HepG2 (cell line): Measurements from ENCODE around the gene ACP7. TPM values are rescaled to one million over a fixed set of nuclear protein-coding genes. Genes with fewer than 3 reads are reported as not detected.

ENCODE experiments used
- AGO1 ChIP-seq: fragments of 200-400 bp; formaldehyde crosslinking; IDR thresholded peaks from 2 replicates; pipeline ENCODE4 v1.6.1; 2017; ENCODE audit warnings: mild to moderate bottlenecking, low read depth, low read length, moderate library complexity; ENCODE audit not compliant: poor library complexity, severe bottlenecking
- CBX1 ChIP-seq: IDR thresholded peaks from one replicate; pipeline ENCODE4 v1.6.1; 2016; ENCODE audit warnings: antibody characterized with exemption, low read depth
- CHCHD3 ChIP-seq: sonication (generic); formaldehyde crosslinking; IDR thresholded peaks from 2 replicates; pipeline ENCODE4 v1.8.0; 2022; ENCODE audit warnings: mild to moderate bottlenecking, missing genetic modification reagents, moderate library complexity
- ESRRA ChIP-seq: sonication (generic); formaldehyde crosslinking; IDR thresholded peaks from 2 replicates; pipeline ENCODE4 v1.5.1; 2020; ENCODE audit warnings: mild to moderate bottlenecking, low read depth, missing genetic modification reagents
- FOXK1 ChIP-seq: sonication (generic); formaldehyde crosslinking; IDR thresholded peaks from 2 replicates; pipeline ENCODE4 v1.4.0; 2020; ENCODE audit warnings: low read depth, missing genetic modification reagents, borderline replicate concordance
- HOXA3 ChIP-seq: sonication (generic); formaldehyde crosslinking; IDR thresholded peaks from 2 replicates; pipeline ENCODE4 v1.5.0; 2020; ENCODE audit warnings: missing genetic modification reagents
- JUN ChIP-seq: sonication (generic); formaldehyde crosslinking; IDR thresholded peaks from 2 replicates; pipeline ENCODE4 v1.4.0; 2020; ENCODE audit warnings: mild to moderate bottlenecking, missing genetic modification reagents
- KMT2A ChIP-seq: sonication (generic); formaldehyde crosslinking; IDR thresholded peaks from 2 replicates; pipeline ENCODE4 v1.4.0; 2020; ENCODE audit warnings: missing genetic modification reagents
- NAIF1 ChIP-seq: sonication (generic); formaldehyde crosslinking; IDR thresholded peaks from 2 replicates; pipeline ENCODE4 v1.5.0; 2020; ENCODE audit warnings: mild to moderate bottlenecking, missing genetic modification reagents, borderline replicate concordance
- NR3C1 ChIP-seq: sonication (generic); formaldehyde crosslinking; IDR thresholded peaks from 2 replicates; pipeline ENCODE4 v1.4.0; 2020; ENCODE audit warnings: missing genetic modification reagents
- PHF20 ChIP-seq: sonication (generic); formaldehyde crosslinking; IDR thresholded peaks from 2 replicates; pipeline ENCODE4 v1.5.0; 2020; ENCODE audit warnings: mild to moderate bottlenecking, missing genetic modification reagents
- RXRB ChIP-seq: IDR thresholded peaks from 2 replicates; pipeline ENCODE4 v1.6.1; 2016; ENCODE audit warnings: borderline replicate concordance, missing genetic modification reagents, missing compliant biosample characterization
- SATB2 ChIP-seq: sonication (generic); formaldehyde crosslinking; IDR thresholded peaks from 2 replicates; pipeline ENCODE4 v1.5.0; 2020; ENCODE audit warnings: missing genetic modification reagents
- SP2 ChIP-seq: sonication (generic); formaldehyde crosslinking; IDR thresholded peaks from 2 replicates; pipeline ENCODE4 v1.5.1; 2020; ENCODE audit warnings: mild to moderate bottlenecking, missing genetic modification reagents
- SPEN ChIP-seq: sonication (generic); formaldehyde crosslinking; IDR thresholded peaks from 2 replicates; pipeline ENCODE4 v1.5.1; 2020; ENCODE audit warnings: low read depth, mild to moderate bottlenecking, missing genetic modification reagents
- SRY ChIP-seq: sonication (generic); formaldehyde crosslinking; IDR thresholded peaks from 2 replicates; pipeline ENCODE4 v1.8.0; 2022; ENCODE audit warnings: mild to moderate bottlenecking, missing genetic modification reagents
- SUZ12 ChIP-seq: fragments of 150-350 bp; IDR thresholded peaks from 2 replicates; pipeline ENCODE4 v1.6.1; 2014; ENCODE audit warnings: low read depth, low read length
- YY1 ChIP-seq: IDR thresholded peaks from 2 replicates; pipeline ENCODE4 v1.6.1; 2011; ENCODE audit warnings: low read length, low read depth, moderate library complexity, mild to moderate bottlenecking; ENCODE audit not compliant: insufficient read depth, insufficient replicate concordance
- ZNF230 ChIP-seq: sonication (generic); formaldehyde crosslinking; IDR thresholded peaks from 2 replicates; pipeline ENCODE4 v1.4.0; 2020; ENCODE audit warnings: mild to moderate bottlenecking, missing genetic modification reagents
- ZNF253 ChIP-seq: sonication (generic); formaldehyde crosslinking; IDR thresholded peaks from 2 replicates; pipeline ENCODE4 v1.8.0; 2022; ENCODE audit warnings: mild to moderate bottlenecking, missing genetic modification reagents, borderline replicate concordance
- ZNF597 ChIP-seq: sonication (generic); formaldehyde crosslinking; IDR thresholded peaks from 2 replicates; pipeline ENCODE4 v1.5.0; 2020; ENCODE audit warnings: missing genetic modification reagents
- ZNF747 ChIP-seq: sonication (generic); formaldehyde crosslinking; IDR thresholded peaks from 2 replicates; pipeline ENCODE4 v1.8.1; 2023; ENCODE audit warnings: missing genetic modification reagents, mild to moderate bottlenecking, borderline replicate concordance
- ZNF781 ChIP-seq: sonication (generic); formaldehyde crosslinking; IDR thresholded peaks from 2 replicates; pipeline ENCODE4 v1.5.1; 2020; ENCODE audit warnings: borderline replicate concordance, mild to moderate bottlenecking, missing genetic modification reagents; ENCODE audit errors: not compliant biosample characterization
- polyA plus RNA-seq, 8 experiments: library from polyadenylated mRNA; depleted of rRNA in 3 of 8; stranded (reverse) in 7 of 8; unstranded in 1 of 8; fragments of >200 nt; fragmentation: Illumina TruSeq in 4 of 8; extraction: Trizol in 4 of 8; gene quantifications; 2 replicates each; pipeline versions ENCODE4 v1.2.1 to v1.2.3, GENCODE V29; 2011 to 2016; ENCODE audit warnings: low read depth in 4 of 8, missing spikeins in 1 of 8, mixed read lengths in 1 of 8; ENCODE audit not compliant: insufficient read depth in 1 of 8
- total RNA-seq, 5 experiments: library from RNA; depleted of rRNA; stranded (reverse); fragments of >200 nt; fragmentation: Illumina TruSeq; extraction: Trizol; gene quantifications; 2 replicates each; pipeline ENCODE4 v1.2.3, GENCODE V29; 2016; ENCODE audit warnings: low read depth in 1 of 5
- TF ChIP-seq, protein P1 (sequence below): fragments of 450-650 bp; IDR thresholded peaks from 2 replicates; pipeline ENCODE4 v1.6.1; 2017
- TF ChIP-seq, protein P2 (sequence below): sonication (generic); formaldehyde crosslinking; IDR thresholded peaks from 2 replicates; pipeline ENCODE4 v1.4.0; 2020; ENCODE audit warnings: mild to moderate bottlenecking, low read depth, missing genetic modification reagents
- TF ChIP-seq, protein P3 (sequence below): sonication (generic); formaldehyde crosslinking; IDR thresholded peaks from 2 replicates; pipeline ENCODE4 v1.8.0; 2022; ENCODE audit warnings: mild to moderate bottlenecking, missing genetic modification reagents

The ACP7 gene
- total and polyA plus RNA-seq, 2 of the 13 experiments (the other 11 are each of a cell fraction or from before 2014, with no cell fraction given) = not detected

- TF ChIP-seq ZNF781 (CRISPR knock-in tag) = no peak
- TF ChIP-seq HOXA3 (CRISPR knock-in tag) = peak; percentile 93
- TF ChIP-seq, protein P1, sequence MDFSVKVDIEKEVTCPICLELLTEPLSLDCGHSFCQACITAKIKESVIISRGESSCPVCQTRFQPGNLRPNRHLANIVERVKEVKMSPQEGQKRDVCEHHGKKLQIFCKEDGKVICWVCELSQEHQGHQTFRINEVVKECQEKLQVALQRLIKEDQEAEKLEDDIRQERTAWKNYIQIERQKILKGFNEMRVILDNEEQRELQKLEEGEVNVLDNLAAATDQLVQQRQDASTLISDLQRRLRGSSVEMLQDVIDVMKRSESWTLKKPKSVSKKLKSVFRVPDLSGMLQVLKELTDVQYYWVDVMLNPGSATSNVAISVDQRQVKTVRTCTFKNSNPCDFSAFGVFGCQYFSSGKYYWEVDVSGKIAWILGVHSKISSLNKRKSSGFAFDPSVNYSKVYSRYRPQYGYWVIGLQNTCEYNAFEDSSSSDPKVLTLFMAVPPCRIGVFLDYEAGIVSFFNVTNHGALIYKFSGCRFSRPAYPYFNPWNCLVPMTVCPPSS = no peak
- TF ChIP-seq AGO1 = peak; percentile 58
- TF ChIP-seq CBX1 = no peak
- peak; percentile 53 for TF ChIP-seq SP2 (CRISPR knock-in tag)
- TF ChIP-seq SUZ12 = no peak
- TF ChIP-seq FOXK1 (CRISPR knock-in tag) = no peak
- TF ChIP-seq ESRRA = peak; percentile 82
- no peak for TF ChIP-seq JUN
- TF ChIP-seq ZNF253 = no peak
- TF ChIP-seq ZNF747 = no peak; the same call in 1 of the 2 replicates
- 0 out of 2 replicates have a peak, but pooled peaks have one; percentile 31 for TF ChIP-seq SATB2 (CRISPR knock-in tag)
- TF ChIP-seq KMT2A = no peak
- TF ChIP-seq YY1 = peak; percentile 96
- TF ChIP-seq SRY (CRISPR knock-in tag) = no peak; the same call in 1 of the 2 replicates
- no peak for TF ChIP-seq CHCHD3 (CRISPR knock-in tag)
- peak; percentile 43 for TF ChIP-seq PHF20
- TF ChIP-seq NAIF1 = no peak
- no peak for TF ChIP-seq ZNF597 (CRISPR knock-in tag)
- no peak for TF ChIP-seq NR3C1
- peak; percentile 46; the same call in 1 of the 2 replicates for TF ChIP-seq ZNF230
- TF ChIP-seq, protein P2, sequence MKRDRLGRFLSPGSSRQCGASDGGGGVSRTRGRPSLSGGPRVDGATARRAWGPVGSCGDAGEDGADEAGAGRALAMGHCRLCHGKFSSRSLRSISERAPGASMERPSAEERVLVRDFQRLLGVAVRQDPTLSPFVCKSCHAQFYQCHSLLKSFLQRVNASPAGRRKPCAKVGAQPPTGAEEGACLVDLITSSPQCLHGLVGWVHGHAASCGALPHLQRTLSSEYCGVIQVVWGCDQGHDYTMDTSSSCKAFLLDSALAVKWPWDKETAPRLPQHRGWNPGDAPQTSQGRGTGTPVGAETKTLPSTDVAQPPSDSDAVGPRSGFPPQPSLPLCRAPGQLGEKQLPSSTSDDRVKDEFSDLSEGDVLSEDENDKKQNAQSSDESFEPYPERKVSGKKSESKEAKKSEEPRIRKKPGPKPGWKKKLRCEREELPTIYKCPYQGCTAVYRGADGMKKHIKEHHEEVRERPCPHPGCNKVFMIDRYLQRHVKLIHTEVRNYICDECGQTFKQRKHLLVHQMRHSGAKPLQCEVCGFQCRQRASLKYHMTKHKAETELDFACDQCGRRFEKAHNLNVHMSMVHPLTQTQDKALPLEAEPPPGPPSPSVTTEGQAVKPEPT (CRISPR knock-in tag) = no peak
- TF ChIP-seq SPEN (CRISPR knock-in tag) = peak; percentile 76
- TF ChIP-seq, protein P3, sequence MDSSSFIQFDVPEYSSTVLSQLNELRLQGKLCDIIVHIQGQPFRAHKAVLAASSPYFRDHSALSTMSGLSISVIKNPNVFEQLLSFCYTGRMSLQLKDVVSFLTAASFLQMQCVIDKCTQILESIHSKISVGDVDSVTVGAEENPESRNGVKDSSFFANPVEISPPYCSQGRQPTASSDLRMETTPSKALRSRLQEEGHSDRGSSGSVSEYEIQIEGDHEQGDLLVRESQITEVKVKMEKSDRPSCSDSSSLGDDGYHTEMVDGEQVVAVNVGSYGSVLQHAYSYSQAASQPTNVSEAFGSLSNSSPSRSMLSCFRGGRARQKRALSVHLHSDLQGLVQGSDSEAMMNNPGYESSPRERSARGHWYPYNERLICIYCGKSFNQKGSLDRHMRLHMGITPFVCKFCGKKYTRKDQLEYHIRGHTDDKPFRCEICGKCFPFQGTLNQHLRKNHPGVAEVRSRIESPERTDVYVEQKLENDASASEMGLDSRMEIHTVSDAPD (CRISPR knock-in tag) = no peak
- TF ChIP-seq RXRB (CRISPR knock-in tag) = no peak
Observed at GRCh38 chr19:39125554-39126311, 41.6 kb downstream of the ACP7 start, which contains the start of gene PAK4 (continued).
